Right atrium auricular region (tissue), 2 donors: ENCODE data around the gene LRCH1. TPM values are rescaled to one million over a fixed set of nuclear protein-coding genes. Genes with fewer than 3 reads are reported as not detected.
"Not testable (repeated sequence)": the region's sequence is repeated elsewhere in the genome, so short reads cannot be mapped to it uniquely, and the experiment has no call there.

Experiments
- DNase-seq: peaks from one replicate; pipeline ENCODE4 v3.0.0-alpha.2; 2019; ENCODE audit warnings: low spot score
- H3K27ac ChIP-seq, 2 donors: fragments of 200-600 bp; sonication (generic); 1 replicate in 1 of 2; 2 replicates in 1 of 2; pipeline ENCODE4 v1.5.1; 2016 to 2019
- H3K27me3 ChIP-seq, 2 donors: fragments of 200-600 bp; sonication (generic); one replicate each; pipeline versions ENCODE4 v1.5.1 to v1.6.0; 2017 to 2019
- H3K36me3 ChIP-seq: fragments of 200-600 bp; sonication (generic); one replicate; pipeline ENCODE4 v1.5.1; 2016
- H3K4me1 ChIP-seq, 2 donors: fragments of 200-600 bp; sonication (generic); one replicate each; pipeline versions ENCODE4 v1.5.1 to v1.6.0; 2017 to 2019
- H3K4me3 ChIP-seq, 2 donors: fragments of 200-600 bp; sonication (generic); 1 replicate in 1 of 2; 2 replicates in 1 of 2; pipeline ENCODE4 v1.5.1; 2017 to 2019; ENCODE audit warnings: mild to moderate bottlenecking in 1 of 2, moderate library complexity in 1 of 2
- H3K9me3 ChIP-seq, 2 donors: fragments of 200-600 bp; sonication (generic); one replicate each; pipeline ENCODE4 v1.5.1; 2019
- total RNA-seq, 2 donors: library from RNA; depleted of rRNA; stranded (reverse); fragments of >200 nt; gene quantifications; one replicate each; pipeline ENCODE4 v1.1.0, GENCODE V29; 2016
- TF ChIP-seq, protein P1 (sequence below), 2 donors: fragments of 200-600 bp; sonication (generic); IDR thresholded peaks; one replicate each; pipeline ENCODE4 v1.5.1; 2019; ENCODE audit warnings: antibody characterized with exemption in 2 of 2

LRCH1 gene
- total RNA-seq, 2 donors from 2014 or later = 6.9 to 10.9 TPM

DNA sequence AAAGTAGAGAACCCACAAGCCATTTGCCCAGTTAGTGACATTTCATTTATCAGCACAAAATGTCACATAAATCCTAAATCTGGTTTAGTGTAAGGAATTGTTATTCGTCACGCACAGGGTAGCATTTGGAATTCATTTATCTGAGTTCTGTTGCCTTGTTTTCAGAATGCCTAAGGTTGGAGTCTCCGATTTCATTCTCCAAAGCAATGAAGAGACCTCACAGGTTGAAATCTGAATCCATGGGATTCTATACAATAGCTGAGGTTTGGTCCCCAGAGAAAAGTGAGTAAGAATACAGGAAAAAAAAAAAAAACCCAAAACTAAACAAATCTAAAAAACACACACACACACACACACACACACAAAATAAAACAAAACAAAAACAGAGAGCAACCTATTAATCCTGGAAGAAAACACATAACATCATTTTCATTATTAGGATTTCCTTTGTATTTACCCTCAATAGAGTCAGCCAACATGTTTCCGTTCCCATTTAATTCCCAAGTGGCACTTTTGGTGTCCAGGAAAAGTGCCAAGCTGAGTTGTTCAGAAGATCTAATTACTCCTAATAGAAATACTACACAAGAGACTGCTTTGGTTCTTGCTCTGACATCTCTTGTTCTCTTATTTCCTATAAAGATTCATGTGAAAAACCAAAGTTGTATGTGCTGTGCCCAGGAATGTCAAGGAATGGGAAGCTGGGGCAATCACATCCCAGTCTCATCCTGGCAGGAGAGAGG is 36.2 kb upstream of the LRCH1 start:
- Histone ChIP-seq H3K36me3 (no peaks in the 10 kb centered on the region), H3K9me3 (peaks cover 0 to 6% of the 10 kb centered on the region in 2 donors), H3K4me1 (peaks cover 0 to 9% of the 10 kb centered on the region in 2 donors), H3K4me3 (no peak overlapping the region), H3K27me3 (no peaks in the 10 kb centered on the region), H3K27ac (no peak overlapping the region)
- TF ChIP-seq, protein P1, sequence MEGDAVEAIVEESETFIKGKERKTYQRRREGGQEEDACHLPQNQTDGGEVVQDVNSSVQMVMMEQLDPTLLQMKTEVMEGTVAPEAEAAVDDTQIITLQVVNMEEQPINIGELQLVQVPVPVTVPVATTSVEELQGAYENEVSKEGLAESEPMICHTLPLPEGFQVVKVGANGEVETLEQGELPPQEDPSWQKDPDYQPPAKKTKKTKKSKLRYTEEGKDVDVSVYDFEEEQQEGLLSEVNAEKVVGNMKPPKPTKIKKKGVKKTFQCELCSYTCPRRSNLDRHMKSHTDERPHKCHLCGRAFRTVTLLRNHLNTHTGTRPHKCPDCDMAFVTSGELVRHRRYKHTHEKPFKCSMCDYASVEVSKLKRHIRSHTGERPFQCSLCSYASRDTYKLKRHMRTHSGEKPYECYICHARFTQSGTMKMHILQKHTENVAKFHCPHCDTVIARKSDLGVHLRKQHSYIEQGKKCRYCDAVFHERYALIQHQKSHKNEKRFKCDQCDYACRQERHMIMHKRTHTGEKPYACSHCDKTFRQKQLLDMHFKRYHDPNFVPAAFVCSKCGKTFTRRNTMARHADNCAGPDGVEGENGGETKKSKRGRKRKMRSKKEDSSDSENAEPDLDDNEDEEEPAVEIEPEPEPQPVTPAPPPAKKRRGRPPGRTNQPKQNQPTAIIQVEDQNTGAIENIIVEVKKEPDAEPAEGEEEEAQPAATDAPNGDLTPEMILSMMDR (IDR thresholded peaks at IDR 0.05) = no peak
- no peak for DNase-seq

DNA sequence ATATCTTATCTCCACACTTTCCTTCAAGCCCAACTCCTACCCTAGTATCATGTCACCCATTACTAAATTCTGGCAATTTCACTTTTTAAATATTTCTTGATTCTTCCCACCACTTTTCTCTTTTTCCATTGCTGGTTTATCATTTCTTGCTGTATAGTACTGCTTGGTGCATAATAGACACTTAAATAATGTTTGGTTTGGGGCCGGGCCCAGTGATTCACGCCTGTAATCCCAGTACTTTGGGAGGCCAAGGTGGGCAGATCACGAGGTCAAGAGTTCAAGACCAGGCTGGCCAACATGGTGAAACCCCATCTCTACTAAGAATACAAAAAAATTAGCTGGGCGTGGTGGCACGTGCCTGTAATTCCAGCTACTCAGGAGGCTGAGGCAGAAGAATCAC is 35.2 kb upstream of the LRCH1 start:
- not testable (repeated sequence) for H3K4me3 ChIP-seq, H3K27me3 ChIP-seq, DNase-seq, H3K36me3 ChIP-seq, H3K9me3 ChIP-seq, H3K27ac ChIP-seq
- peaks cover 0 to 16% of the 10 kb centered on the region in 2 donors for H3K4me1 ChIP-seq

DNA sequence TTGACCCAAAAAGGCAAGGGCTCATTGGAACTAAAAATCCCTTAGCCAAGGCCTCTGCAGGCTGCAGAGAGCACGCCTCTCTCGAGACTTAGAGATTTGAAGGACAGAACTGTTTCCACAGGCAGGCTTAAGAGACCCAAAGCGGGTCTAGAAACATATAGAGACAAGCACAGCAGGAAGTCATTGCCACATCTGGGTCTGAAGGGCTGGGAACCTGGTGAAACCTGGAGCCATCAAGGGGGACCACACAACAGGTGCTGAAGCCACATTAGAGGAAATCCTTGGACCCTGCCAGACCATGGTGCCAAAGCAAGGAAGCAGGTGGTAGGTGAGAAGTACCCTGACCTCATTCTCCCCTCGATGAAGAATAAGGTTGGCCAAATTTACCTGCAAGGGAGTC is 33.8 kb upstream of the LRCH1 start:
- TF ChIP-seq, protein P1 (IDR thresholded peaks at IDR 0.05) = no peak
- H3K9me3 ChIP-seq = peaks cover 0 to 6% of the 10 kb centered on the region in 2 donors
- DNase-seq = no peak
- H3K36me3 ChIP-seq = no peaks in the 10 kb centered on the region
- H3K4me1 ChIP-seq = peaks cover 0 to 24% of the 10 kb centered on the region in 2 donors
- no peak overlapping the region for H3K27ac ChIP-seq
- H3K4me3 ChIP-seq = no peak overlapping the region
- no peaks in the 10 kb centered on the region for H3K27me3 ChIP-seq

DNA sequence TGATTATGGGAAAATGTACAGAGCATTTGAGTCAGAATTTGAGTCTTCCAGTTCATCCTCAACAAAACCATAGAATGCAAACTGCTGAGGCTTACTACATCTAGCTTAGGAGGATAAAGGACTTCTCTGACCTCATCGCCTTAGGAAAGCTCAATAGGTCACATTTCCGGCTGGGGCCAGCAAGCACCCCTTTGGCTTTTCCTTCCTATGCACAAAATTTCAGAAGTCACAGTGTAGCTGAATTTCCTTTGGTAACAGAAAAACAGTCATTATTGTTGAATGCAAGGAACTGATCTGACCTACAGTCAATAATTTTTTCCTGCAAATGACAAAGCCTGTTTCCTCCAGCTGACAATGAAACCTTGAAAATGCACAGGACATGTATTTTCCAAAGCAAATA is 32.8 kb upstream of the LRCH1 start:
- peaks cover 0 to 26% of the 10 kb centered on the region in 2 donors for H3K4me1 ChIP-seq
- H3K27me3 ChIP-seq = no peaks in the 10 kb centered on the region
- no peak for DNase-seq
- no peak overlapping the region for H3K4me3 ChIP-seq
- peaks cover 0 to 6% of the 10 kb centered on the region in 2 donors for H3K9me3 ChIP-seq
- no peak overlapping the region for H3K27ac ChIP-seq
- TF ChIP-seq, protein P1 (IDR thresholded peaks at IDR 0.05) = no peak
- no peaks in the 10 kb centered on the region for H3K36me3 ChIP-seq

DNA sequence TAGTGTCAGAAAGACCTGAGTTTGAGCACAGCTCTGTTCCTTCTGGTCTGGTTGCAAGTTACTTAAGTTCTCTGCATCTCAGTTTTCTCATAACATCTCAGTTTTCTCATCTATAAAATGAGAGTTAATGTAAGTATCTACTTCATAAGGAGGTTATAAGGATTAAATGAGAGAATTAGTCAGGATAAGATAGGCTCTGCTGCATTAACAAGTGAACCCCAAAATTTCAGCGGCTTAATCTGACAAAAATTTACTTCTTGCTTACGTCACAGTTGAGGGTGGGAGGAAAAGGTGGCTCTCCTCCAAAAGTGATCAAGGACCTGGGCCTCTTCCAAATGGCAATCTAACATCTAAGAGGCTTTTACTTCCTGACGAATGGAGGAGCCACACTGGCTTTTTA is 31.5 kb upstream of the LRCH1 start:
- Histone ChIP-seq H3K36me3 (no peaks in the 10 kb centered on the region), H3K27me3 (no peaks in the 10 kb centered on the region), H3K27ac (no peak overlapping the region), H3K9me3 (peaks cover 0 to 6% of the 10 kb centered on the region in 2 donors), H3K4me3 (no peak overlapping the region), H3K4me1 (peaks cover 0 to 26% of the 10 kb centered on the region in 2 donors)
- DNase-seq = no peak
- TF ChIP-seq, protein P1 (IDR thresholded peaks at IDR 0.05) = no peak

DNA sequence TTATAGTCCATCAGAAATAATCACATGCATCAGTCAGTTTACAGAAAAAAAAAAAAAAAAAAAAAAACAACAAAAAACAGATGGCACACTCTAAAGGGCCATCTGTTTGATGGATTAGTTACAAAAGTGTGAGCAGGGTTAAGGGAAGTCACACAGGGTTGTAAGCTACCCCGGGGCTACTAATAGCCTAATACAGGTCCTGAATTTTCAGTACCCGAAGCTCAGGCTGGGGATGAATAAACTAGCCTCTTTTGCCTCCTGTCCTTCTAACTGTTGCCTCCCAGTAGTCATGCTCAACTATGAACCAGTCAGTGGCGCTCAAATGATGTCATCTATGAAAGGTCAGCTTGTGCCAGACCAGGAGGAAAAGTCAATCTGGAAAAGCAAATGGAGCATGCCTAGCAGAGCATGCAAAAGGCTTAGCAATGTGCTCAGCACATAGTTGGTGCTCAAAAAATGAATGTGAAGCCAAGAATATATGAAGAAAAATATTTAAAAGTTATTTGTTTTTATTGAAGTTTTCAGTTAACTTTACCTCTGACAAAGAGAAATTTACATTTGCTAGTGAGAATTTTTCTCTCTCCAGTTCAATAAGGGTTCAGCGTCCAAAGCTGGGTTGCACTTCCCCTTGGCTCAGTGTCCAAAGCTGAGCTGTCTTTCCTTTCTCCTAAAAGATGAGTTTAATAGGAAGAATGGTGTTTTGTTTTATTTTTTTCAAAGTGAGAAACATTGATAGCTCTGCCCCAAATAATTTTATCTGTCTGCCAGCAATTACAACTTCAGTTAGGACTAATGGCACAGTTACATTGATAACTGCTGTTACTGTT is 30.8 kb upstream of the LRCH1 start:
- H3K4me3 ChIP-seq = no peak overlapping the region
- TF ChIP-seq, protein P1 (IDR thresholded peaks at IDR 0.05) = no peak
- peaks cover 0 to 6% of the 10 kb centered on the region in 2 donors for H3K9me3 ChIP-seq
- no peaks in the 10 kb centered on the region for H3K27me3 ChIP-seq
- H3K27ac ChIP-seq = peak overlapping the region in 1 of 2 donors; percentile 36
- no peak for DNase-seq
- peaks cover 0 to 22% of the 10 kb centered on the region in 2 donors for H3K4me1 ChIP-seq
- H3K36me3 ChIP-seq = no peaks in the 10 kb centered on the region
